Islet of Langerhans (tissue), 1 donor: Measurements from ENCODE around the gene GTF3C5.
"Not testable (repeated sequence)": the region's sequence is repeated elsewhere in the genome, so short reads cannot be mapped to it uniquely, and the experiment has no call there.

Experiments used
- FAIRE-seq: peaks from one replicate; lab custom pipeline; 2011; peaks lifted over from hg19 to GRCh38; lab: Jason Lieb, UNC

Gene GTF3C5

DNA sequence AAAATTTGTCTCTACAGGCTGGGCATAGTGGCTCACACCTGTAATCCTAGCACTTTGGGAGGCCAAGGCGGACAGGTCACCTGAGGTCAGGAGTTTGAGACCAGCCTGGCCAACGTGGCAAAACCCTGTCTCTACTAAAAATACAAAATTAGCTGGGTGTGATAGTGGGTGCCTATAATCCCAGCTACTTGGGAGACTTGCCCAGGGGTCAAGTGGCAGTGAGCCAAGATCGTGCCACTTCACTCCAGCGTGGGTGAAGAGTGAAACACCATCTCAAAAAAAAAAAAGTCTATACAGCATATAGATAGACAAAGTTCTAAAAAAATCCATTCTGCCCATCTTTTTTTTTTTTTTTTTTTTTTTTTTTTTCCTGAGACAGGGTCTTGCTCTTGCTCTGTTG, 63.6 kb downstream of the GTF3C5 start:
- not testable (repeated sequence) for FAIRE-seq

GRCh38 chr9:133094842-133095393, 64.1 kb downstream of the GTF3C5 start:
- FAIRE-seq, result no peak

- FAIRE-seq, result no peak
Measured at GRCh38 chr9:133098104-133098754, 67.4 kb downstream of the GTF3C5 start.

DNA sequence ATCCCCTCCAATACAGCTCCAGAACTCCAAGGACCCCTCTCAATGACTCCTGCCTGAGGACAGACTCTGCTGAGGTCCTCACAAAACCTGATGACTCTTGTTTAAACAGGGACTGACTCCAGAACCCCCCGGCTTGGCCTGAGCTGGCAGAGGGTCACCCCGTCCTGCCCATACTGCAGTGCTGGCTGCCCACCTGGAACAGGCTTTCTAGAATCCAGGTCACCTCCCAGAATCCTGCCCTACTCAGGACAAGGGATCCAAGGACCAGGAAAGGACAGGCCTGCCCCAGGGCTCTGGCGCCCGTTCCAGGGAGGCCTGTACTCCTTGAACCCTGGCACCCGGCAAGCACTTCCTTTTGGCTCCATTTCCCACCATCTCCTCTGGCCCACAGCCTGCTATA, 68.1 kb downstream of the GTF3C5 start:
- FAIRE-seq, result no peak

DNA sequence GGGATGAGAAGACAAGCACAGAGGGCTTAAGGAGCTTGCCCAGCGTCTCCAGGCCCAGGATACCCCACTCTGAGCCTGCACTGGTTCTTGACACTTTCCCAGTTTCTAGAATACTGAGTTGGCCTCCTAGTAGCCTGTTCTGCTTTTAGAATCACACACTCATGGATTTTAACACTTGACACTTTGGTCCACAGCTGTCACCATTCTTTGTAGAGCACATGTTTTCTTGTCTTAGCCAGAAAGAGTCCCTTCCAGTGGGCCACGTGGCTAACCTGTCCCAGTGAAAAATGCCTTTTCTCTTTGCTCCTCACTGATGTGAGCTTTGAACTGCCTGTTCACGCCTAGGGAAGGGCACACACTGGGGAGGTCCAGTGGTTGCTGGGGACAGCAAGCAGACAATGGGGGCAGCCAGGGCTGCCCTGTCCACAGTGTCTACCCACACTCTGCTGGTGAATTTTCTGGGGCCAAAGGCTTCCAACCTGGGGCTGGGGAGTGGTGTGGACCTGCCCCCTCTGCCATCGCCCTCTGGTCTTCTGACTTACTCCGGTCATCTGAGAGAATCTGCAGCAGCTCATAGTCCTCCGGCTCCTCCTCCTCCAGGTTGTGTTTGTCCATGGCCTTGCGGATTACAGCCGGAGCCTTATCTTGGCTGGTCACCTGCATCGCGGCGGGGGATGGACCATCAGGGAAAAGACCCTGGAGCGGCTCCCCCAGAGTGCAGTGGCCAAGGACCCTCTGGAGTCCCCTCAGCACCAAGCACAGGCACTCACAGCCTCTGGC, 69.1 kb downstream of the GTF3C5 start:
- FAIRE-seq, result no peak

GRCh38 chr9:133100506-133101355, 69.9 kb downstream of the GTF3C5 start:
- no peak for FAIRE-seq

DNA sequence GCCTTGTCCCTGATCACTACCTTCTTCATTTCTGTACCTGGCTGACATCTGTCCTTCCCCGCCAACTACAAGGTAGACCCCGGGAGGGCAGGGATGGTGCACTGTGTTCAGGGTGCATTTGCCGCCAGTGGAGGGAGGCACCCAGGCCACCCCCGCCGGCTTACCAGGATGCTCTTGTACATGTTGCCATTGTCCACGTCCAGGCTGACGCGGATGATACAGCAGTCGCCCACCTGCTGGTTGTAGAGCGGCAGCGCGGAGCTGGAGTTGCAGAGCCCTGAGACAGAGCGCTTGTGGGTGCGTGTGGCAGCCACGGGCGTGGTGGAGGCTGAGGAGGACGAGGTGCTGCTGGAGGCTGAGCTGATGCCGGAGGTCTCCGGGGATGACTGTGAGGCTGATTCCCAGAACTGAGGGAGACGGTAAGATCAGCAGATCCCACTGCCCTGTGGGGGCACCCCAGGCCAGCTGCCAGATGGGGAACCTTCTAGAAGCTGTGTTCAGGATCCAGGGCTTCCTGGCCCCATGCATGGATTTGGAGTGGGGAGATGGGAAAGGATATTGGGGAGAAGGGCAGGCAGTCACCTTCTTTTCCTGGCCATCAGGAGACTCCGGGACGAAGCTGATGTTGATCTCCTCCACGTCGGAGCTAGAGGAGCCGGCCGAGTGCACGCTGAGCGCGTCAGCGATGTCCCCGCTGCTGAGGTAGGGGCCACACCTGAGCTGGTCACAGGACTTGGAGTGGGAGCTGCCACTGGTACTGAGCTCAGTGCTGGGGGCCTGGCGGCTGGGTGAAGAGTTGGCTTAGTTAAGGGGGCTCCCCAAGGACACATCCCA, 70.8 kb downstream of the GTF3C5 start:
- no peak for FAIRE-seq

- FAIRE-seq, result no peak
Measured at GRCh38 chr9:133102190-133103021, 71.6 kb downstream of the GTF3C5 start.

DNA sequence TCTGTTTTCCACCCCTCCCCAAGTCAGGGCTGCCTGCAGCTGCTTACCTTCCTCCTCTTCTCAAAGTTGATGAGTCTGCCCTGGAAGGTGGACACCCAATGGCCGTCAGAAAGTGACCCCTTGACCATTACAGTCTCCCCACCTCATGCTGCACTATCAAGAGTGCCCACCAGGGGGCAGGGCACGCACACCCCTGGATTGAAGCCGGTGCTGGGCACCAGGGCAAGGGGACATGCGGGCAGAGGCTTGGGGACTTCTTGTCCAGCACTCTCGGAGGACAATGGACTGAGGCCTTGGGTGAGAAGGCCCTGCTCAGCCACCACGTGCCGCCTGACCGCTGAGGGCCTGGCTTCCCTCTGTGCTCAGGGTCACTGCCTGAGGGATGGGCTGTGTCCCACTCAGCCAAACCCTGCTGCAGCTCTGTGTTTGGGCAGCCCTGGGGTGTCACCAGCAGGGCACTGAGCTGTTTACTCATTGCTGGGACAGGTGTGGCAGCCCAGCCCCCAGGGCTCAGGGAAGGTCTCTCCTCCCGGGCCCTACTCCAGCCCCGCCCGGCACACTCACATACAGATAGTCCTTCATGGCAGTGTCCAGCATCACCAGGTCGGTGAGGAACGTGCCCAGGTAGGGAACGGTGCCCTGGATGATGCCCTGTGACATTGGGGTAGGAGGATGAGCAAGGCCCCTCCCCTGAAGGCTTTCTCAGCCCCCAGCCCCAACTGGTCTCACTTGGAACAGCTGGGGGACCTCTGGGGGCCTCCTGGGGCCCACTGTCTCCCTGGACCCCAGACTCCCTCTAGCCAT, 72.6 kb downstream of the GTF3C5 start:
- no peak for FAIRE-seq

GRCh38 chr9:133103987-133104505, 73.2 kb downstream of the GTF3C5 start:
- FAIRE-seq, result no peak

DNA sequence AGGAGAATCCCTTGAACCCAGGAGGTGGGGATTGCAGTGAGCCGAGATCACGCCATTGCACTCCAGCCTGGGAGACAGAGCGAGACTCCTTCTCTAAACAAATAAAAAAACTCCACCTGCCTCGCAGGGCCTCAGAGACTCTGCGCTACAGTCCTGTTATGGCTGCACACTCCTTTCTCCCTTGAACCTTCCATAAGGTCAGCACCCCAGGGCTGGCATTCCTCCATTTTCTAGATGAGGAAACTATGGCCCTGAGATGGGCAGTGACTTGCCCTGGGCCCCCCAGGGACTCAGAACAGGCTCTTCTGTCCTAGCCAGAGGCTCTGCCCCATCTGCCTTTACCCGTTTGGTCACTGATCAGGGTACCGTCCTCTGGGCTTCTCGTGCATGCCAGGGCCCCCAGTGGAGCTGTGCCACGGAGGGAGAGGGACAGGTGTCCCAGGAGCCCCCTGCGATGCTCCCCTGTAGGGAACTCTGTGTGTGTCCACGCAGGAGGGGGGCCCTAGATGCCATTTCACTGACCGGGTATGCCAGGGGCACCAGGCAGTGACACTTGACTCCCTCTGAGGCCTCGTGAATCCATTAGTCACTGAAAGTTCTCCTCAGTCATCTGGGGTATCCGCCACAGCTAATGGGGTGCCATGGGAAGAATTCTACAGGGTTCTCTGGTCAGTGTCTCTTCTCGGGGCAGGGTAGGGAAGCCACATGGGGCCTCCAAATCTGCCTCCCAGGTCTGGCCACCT, 74.1 kb downstream of the GTF3C5 start:
- FAIRE-seq, result no peak

GRCh38 chr9:133105461-133105770, 74.6 kb downstream of the GTF3C5 start:
- no peak for FAIRE-seq

DNA sequence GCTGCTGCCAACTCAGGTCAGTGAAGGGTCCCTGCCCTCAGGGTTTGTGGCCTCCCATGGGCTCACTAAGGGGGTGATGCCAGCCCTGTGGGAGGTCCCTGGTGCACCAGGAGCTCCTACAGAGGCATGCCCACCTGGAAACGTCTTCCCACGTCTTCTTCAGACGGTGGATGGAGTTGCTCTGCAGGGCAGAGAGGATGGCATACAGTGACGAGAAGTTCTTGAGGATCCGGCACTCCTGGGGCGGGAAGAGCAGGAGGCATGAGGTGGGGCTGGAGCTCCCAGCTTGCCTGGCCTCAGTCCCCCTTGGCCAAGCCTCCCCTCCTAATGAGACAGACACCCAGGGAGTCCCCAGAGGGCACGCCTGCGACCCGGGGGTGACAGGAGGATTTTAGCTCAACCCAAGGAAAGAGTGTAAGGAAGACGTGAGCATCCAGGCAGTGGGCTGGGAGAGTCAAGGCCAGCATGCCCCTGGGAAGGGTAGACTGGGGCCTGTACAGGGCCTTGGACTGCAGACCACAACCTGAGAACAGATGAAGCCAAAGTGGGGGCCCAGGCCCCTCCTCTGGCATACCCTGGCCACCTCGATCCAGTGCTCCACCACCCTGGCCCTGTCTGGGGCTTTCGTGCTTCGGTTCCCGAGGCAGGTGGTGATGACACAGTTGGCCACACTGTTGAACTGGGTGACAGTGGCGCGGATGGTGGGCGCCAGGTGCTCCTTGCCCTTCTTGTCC, 75.9 kb downstream of the GTF3C5 start:
- no peak for FAIRE-seq

DNA sequence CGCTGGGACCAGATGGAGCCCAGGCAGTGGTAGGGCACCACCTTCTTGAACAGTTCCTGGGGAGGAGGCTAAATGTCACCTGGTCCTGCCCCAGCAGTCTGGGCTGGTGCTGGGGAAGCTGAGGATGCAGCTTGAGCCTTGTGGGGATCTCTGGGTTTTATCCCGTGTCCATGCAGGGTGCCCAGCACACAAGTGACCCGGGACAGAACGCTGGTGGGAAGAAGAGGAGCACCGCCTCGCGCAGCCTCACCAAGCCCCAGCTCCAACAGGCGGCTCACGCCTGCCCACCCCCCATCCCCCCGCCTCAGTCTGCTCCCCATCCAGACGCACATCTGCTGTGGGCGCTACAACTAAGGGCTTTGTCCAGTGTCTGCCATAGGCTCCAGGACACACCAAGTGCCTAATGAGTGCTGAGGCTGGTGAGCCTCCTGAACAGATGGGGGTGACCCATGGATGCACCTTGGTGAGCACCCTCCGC, 76.5 kb downstream of the GTF3C5 start:
- FAIRE-seq, result no peak
